Mucosa of descending colon (tissue), 3 donors: ENCODE measurements around the gene HERC5. TPM values are rescaled to one million over a fixed set of nuclear protein-coding genes. Genes with fewer than 3 reads are reported as not detected.
"Not testable (repeated sequence)": the region's sequence is repeated elsewhere in the genome, so short reads cannot be mapped to it uniquely, and the experiment has no call there.

Source experiments
- ATAC-seq: fragments of 200-7000 bp; cut with Tn5 transposase; one replicate; pipeline ENCODE4 v1.9.1; 2020; ENCODE audit warnings: mild to moderate bottlenecking, moderate library complexity
- DNase-seq, 3 donors: peaks; one replicate each; pipeline ENCODE4 v3.0.0-alpha.2; 2020
- H3K36me3 ChIP-seq: fragments of 200-600 bp; one replicate; pipeline ENCODE4 v1.8.0; 2021; ENCODE audit warnings: low read depth, mild to moderate bottlenecking
- H3K4me1 ChIP-seq: fragments of 200-600 bp; one replicate; pipeline ENCODE4 v1.8.0; 2021; ENCODE audit warnings: low read depth, mild to moderate bottlenecking
- H3K4me3 ChIP-seq: fragments of 200-600 bp; one replicate; pipeline ENCODE4 v1.8.0; 2021; ENCODE audit warnings: mild to moderate bottlenecking
- H3K9me3 ChIP-seq: fragments of 200-600 bp; one replicate; pipeline ENCODE4 v1.8.0; 2021; ENCODE audit warnings: mild to moderate bottlenecking
- CTCF ChIP-seq: fragments of 200-600 bp; IDR thresholded peaks from one replicate; pipeline ENCODE4 v1.8.0; 2022; ENCODE audit warnings: antibody characterized with exemption, mild to moderate bottlenecking
- intact Hi-C, 2 donors: fragments of 100-400 bp; cut with DNase I in 1 of 2; cut with micrococcal nuclease in 1 of 2; formaldehyde crosslinking; loops; one replicate each; pipeline versions ENCODE4 v1.11.0 to v1.11.1; 2022; cut with DNase I, micrococcal nuclease
- total RNA-seq, 3 donors: library from RNA; stranded (reverse); fragmentation: NEBNext Ultra II Directional in 2 of 3; extraction: Animal tissue kit (Norgen Biotek cat#: 25700) in 2 of 3; gene quantifications; one replicate each; pipeline versions ENCODE4 v1.2.1 to v1.2.4, GENCODE V29; 2021 to 2023
- donor health status: DM: no; HTN: no; CAD: no; lungs with moderate emphysema.
- donor health status: DM: no; HTN: no; CAD: no.
- donor health status: DM: no; HTN: yes; CAD: no.

HERC5 gene
- total RNA-seq, 3 donors from 2014 or later, result 1.8 to 4.0 (median 1.9) TPM

GRCh38 chr4:88442689-88443191, 14.2 kb upstream of the HERC5 start:
- no peaks in the 10 kb centered on the region for H3K36me3 ChIP-seq
- no peak for TF ChIP-seq CTCF
- no peaks in the 10 kb centered on the region for H3K4me1 ChIP-seq
- DNase-seq (no peak), ATAC-seq (no peak)
- intact Hi-C loops, result no loop called here
- no peaks in the 10 kb centered on the region for H3K9me3 ChIP-seq
- no peak overlapping the region for H3K4me3 ChIP-seq

GRCh38 chr4:88443486-88443885, 13.4 kb upstream of the HERC5 start:
- H3K36me3 ChIP-seq, result no peaks in the 10 kb centered on the region
- ATAC-seq, result no peak

GRCh38 chr4:88445252-88445651, 11.7 kb upstream of the HERC5 start:
- H3K9me3 ChIP-seq, result no peaks in the 10 kb centered on the region
- intact Hi-C loops, result no loop called here
- no peak for DNase-seq
- H3K36me3 ChIP-seq, result no peaks in the 10 kb centered on the region
- no peak for TF ChIP-seq CTCF
- ATAC-seq, result no peak
- no peak overlapping the region for H3K4me3 ChIP-seq
- no peaks in the 10 kb centered on the region for H3K4me1 ChIP-seq

More at GRCh38 chr4:88443486-88443885, 13.4 kb upstream of the HERC5 start:
- no peaks in the 10 kb centered on the region for H3K9me3 ChIP-seq
- intact Hi-C loops, result no loop called here
- H3K4me1 ChIP-seq, result no peaks in the 10 kb centered on the region
- no peak for DNase-seq
- H3K4me3 ChIP-seq, result no peak overlapping the region
- no peak for TF ChIP-seq CTCF

- ATAC-seq, result no peak
Measured at GRCh38 chr4:88446124-88446523, 10.8 kb upstream of the HERC5 start.

GRCh38 chr4:88447371-88448095, 9.4 kb upstream of the HERC5 start:
- no peak for DNase-seq
- H3K36me3 ChIP-seq, result no peaks in the 10 kb centered on the region
- intact Hi-C loops, result no loop called here

More at GRCh38 chr4:88446124-88446523, 10.8 kb upstream of the HERC5 start:
- intact Hi-C loops, result no loop called here
- H3K4me1 ChIP-seq, result no peaks in the 10 kb centered on the region
- no peak for TF ChIP-seq CTCF
- DNase-seq, result no peak
- H3K36me3 ChIP-seq, result no peaks in the 10 kb centered on the region
- no peak overlapping the region for H3K4me3 ChIP-seq
- no peaks in the 10 kb centered on the region for H3K9me3 ChIP-seq

GRCh38 chr4:88448211-88448765, 8.6 kb upstream of the HERC5 start:
- H3K4me3 ChIP-seq, DNase-seq, H3K4me1 ChIP-seq, H3K36me3 ChIP-seq, intact Hi-C loops, H3K9me3 ChIP-seq, ATAC-seq: not testable (repeated sequence)

More at GRCh38 chr4:88447371-88448095, 9.4 kb upstream of the HERC5 start:
- H3K4me1 ChIP-seq, result no peaks in the 10 kb centered on the region
- no peak overlapping the region for H3K4me3 ChIP-seq
- ATAC-seq, result no peak
- TF ChIP-seq CTCF, result no peak
- H3K9me3 ChIP-seq, result no peaks in the 10 kb centered on the region
